Neural progenitor cell (in vitro differentiated cells): Measurements from ENCODE around the gene ARFGAP1. TPM values are rescaled to one million over a fixed set of nuclear protein-coding genes. Genes with fewer than 3 reads are reported as not detected.

Experiments
- DNase-seq: peaks from one replicate; pipeline ENCODE4 v3.0.0-alpha.2; 2016; ENCODE audit warnings: low spot score
- H2AFZ ChIP-seq: fragments of 200-600 bp; sonication (generic); replicated peaks from 2 replicates; pipeline ENCODE4 v1.6.1; 2016; ENCODE audit warnings: antibody characterized with exemption
- H3F3A ChIP-seq: fragments of 200-600 bp; sonication (generic); 2 replicates; pipeline ENCODE4 v1.6.1; 2016; ENCODE audit warnings: antibody characterized with exemption, low read depth
- H3K27ac ChIP-seq: fragments of 200-600 bp; sonication (generic); 2 replicates; pipeline ENCODE4 v1.5.1; 2016; ENCODE audit warnings: mild to moderate bottlenecking
- H3K27me3 ChIP-seq: fragments of 200-600 bp; sonication (generic); 2 replicates; pipeline ENCODE4 v1.6.1; 2016; ENCODE audit warnings: mild to moderate bottlenecking, moderate library complexity
- H3K36me3 ChIP-seq: fragments of 200-600 bp; sonication (generic); 2 replicates; pipeline ENCODE4 v1.5.1; 2016
- H3K4me1 ChIP-seq: fragments of 200-600 bp; sonication (generic); 2 replicates; pipeline ENCODE4 v1.6.1; 2016; ENCODE audit warnings: mixed run types
- H3K4me2 ChIP-seq: fragments of 200-600 bp; sonication (generic); 2 replicates; pipeline ENCODE4 v1.6.1; 2016
- H3K4me3 ChIP-seq: fragments of 200-600 bp; sonication (generic); 2 replicates; pipeline ENCODE4 v1.5.1; 2016
- H3K79me2 ChIP-seq: fragments of 200-600 bp; sonication (generic); 2 replicates; pipeline ENCODE4 v1.6.1; 2016; ENCODE audit warnings: low read depth
- H3K9ac ChIP-seq: fragments of 200-600 bp; sonication (generic); 2 replicates; pipeline ENCODE4 v1.6.1; 2016
- H3K9me3 ChIP-seq: fragments of 200-600 bp; sonication (generic); 2 replicates; pipeline ENCODE4 v1.5.1; 2016; ENCODE audit warnings: low read depth
- H4K20me1 ChIP-seq: fragments of 200-600 bp; sonication (generic); 2 replicates; pipeline ENCODE4 v1.6.1; 2016; ENCODE audit warnings: low read depth
- H3K27ac Mint-ChIP-seq: 3 replicates; pipeline ENCODE4 v1.8.0; 2021; ENCODE audit warnings: mixed read lengths
- H3K27me3 Mint-ChIP-seq: 2 replicates; pipeline ENCODE4 v1.8.0; 2022; ENCODE audit warnings: low read depth, mild to moderate bottlenecking, inconsistent platforms, moderate library complexity, mixed read lengths; ENCODE audit not compliant: insufficient read depth
- H3K36me3 Mint-ChIP-seq: 3 replicates; pipeline ENCODE4 v1.8.0; 2021; ENCODE audit warnings: mixed read lengths
- H3K4me1 Mint-ChIP-seq: 3 replicates; pipeline ENCODE4 v1.8.0; 2021; ENCODE audit warnings: mixed read lengths
- H3K4me3 Mint-ChIP-seq: 3 replicates; pipeline ENCODE4 v1.8.0; 2021; ENCODE audit warnings: mild to moderate bottlenecking, moderate library complexity, mixed read lengths
- H3K9me3 Mint-ChIP-seq: 3 replicates; pipeline ENCODE4 v1.8.0; 2020; ENCODE audit warnings: mixed read lengths
- CTCF ChIP-seq: fragments of 200-600 bp; sonication (generic); IDR thresholded peaks from 2 replicates; pipeline ENCODE4 v1.5.1; 2017; ENCODE audit warnings: antibody characterized with exemption, mild to moderate bottlenecking
- EZH2 ChIP-seq: fragments of 200-600 bp; sonication (generic); IDR thresholded peaks from 2 replicates; pipeline ENCODE4 v1.6.1; 2017; ENCODE audit warnings: antibody characterized with exemption, mild to moderate bottlenecking, moderate library complexity
- EZH2phosphoT487 ChIP-seq: fragments of 200-600 bp; sonication (generic); IDR thresholded peaks from 2 replicates; pipeline ENCODE4 v1.6.1; 2017; ENCODE audit warnings: antibody characterized with exemption
- total RNA-seq: library from RNA; depleted of rRNA; stranded (reverse); fragments of >200 nt; gene quantifications from 2 replicates; pipeline ENCODE4 v1.2.3, GENCODE V29; 2015; ENCODE audit warnings: low replicate concordance

Gene ARFGAP1
- total RNA-seq, 1 donor from 2014 or later = 43.7 TPM

DNA sequence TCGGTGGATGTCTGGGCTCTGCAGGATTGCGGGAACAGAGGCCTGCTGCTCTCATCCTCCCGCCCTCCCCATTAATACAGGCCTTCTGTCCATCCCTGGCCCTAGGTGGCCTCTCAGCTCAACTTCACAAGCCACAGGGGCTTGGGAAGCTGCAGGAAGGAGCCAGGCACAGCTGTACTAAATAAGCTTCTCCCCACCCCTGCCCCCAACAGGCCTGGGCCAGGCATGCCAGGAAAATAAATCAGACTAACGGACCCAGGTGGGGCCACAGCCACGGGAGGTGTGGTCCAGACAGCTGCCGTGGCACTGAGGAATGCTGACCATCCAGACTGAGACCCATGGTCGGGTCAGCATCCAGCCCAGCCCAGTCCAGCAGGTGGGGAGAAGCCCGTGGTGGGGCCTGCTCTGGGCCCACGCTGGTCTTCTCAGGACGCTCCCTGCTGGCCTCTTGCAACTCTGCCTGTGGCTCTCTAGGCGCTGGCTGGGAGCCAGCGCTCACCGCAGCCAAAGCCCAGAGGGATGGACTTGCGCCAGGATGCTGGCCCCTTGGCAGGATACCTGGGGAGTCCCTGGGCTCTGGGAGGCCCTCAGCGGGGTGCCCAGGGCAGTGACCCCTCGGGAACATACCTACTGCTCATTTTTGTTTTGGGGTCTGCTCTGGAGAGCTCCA is 48.1 kb upstream of the ARFGAP1 start:
- DNase-seq = peak; percentile 58
- H3K4me2 ChIP-seq = no peak overlapping the region
- Mint-ChIP-seq H3K27me3 (peaks cover 25% of the 10 kb centered on the region), H3K27ac (peak overlapping the region; percentile 74), H3K9me3 (no peaks in the 10 kb centered on the region), H3K36me3 (no peaks in the 10 kb centered on the region), H3K4me1 (peaks cover 40% of the 10 kb centered on the region), H3K4me3 (peak overlapping the region; percentile 59)
- no peaks in the 10 kb centered on the region for H3K9me3 ChIP-seq
- H3K27me3 ChIP-seq = peaks cover 7% of the 10 kb centered on the region
- no peak overlapping the region for H3K27ac ChIP-seq
- no peak for TF ChIP-seq CTCF
- H3K4me3 ChIP-seq = no peak overlapping the region
- H3K4me1 ChIP-seq = peaks cover 20% of the 10 kb centered on the region
- peaks cover 19% of the 10 kb centered on the region for H3F3A ChIP-seq
- no peaks in the 10 kb centered on the region for H3K36me3 ChIP-seq
- no peaks in the 10 kb centered on the region for H4K20me1 ChIP-seq
- H3K9ac ChIP-seq = no peak overlapping the region
- H2AFZ ChIP-seq = no peak overlapping the region
- no peaks in the 10 kb centered on the region for H3K79me2 ChIP-seq

DNA sequence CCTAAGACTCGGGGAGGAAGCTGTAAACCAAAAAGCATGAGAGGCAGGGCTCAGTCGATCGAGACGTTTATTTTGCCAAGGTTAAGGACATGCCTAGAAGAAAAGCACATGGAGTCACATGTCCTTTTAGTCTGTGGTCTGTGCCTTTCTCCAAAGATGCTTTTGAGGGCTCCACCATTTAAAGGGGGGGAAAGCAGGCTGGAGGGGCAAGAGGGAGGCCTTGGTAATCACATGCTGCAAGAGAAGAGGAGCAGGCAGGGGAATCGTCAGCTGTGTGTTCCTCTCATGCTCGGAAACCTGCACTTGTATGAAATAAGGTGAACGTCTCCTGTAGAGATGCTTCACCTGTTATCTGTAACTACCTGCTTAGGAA is 47.5 kb upstream of the ARFGAP1 start:
- peaks cover 22% of the 10 kb centered on the region for H3F3A ChIP-seq
- no peak overlapping the region for H3K9ac ChIP-seq
- Mint-ChIP-seq H3K4me1 (peaks cover 43% of the 10 kb centered on the region), H3K27me3 (peaks cover 24% of the 10 kb centered on the region), H3K9me3 (no peaks in the 10 kb centered on the region), H3K4me3 (no peak overlapping the region), H3K27ac (peak overlapping the region; percentile 78), H3K36me3 (no peaks in the 10 kb centered on the region)
- no peak overlapping the region for H3K4me2 ChIP-seq
- H3K4me1 ChIP-seq = peaks cover 24% of the 10 kb centered on the region
- H4K20me1 ChIP-seq = no peaks in the 10 kb centered on the region
- H3K9me3 ChIP-seq = no peaks in the 10 kb centered on the region
- H2AFZ ChIP-seq = no peak overlapping the region
- H3K4me3 ChIP-seq = no peak overlapping the region
- no peaks in the 10 kb centered on the region for H3K36me3 ChIP-seq
- no peak overlapping the region for H3K27ac ChIP-seq
- no peak for DNase-seq
- H3K27me3 ChIP-seq = peaks cover 7% of the 10 kb centered on the region
- TF ChIP-seq EZH2 = no peak
- no peak for TF ChIP-seq CTCF
- TF ChIP-seq EZH2phosphoT487 = no peak
- H3K79me2 ChIP-seq = no peaks in the 10 kb centered on the region

- Histone ChIP-seq H3F3A (peaks cover 30% of the 10 kb centered on the region), H3K36me3 (no peaks in the 10 kb centered on the region), H3K4me3 (no peak overlapping the region), H3K4me1 (peaks cover 34% of the 10 kb centered on the region), H3K9me3 (no peaks in the 10 kb centered on the region), H3K9ac (no peak overlapping the region), H3K27me3 (no peaks in the 10 kb centered on the region), H3K79me2 (no peaks in the 10 kb centered on the region), H3K27ac (no peak overlapping the region), H4K20me1 (no peaks in the 10 kb centered on the region), H2AFZ (no peak overlapping the region), H3K4me2 (no peak overlapping the region)
- Mint-ChIP-seq H3K4me1 (peaks cover 52% of the 10 kb centered on the region), H3K27ac (no peak overlapping the region), H3K9me3 (no peaks in the 10 kb centered on the region), H3K27me3 (peaks cover 19% of the 10 kb centered on the region), H3K4me3 (no peak overlapping the region), H3K36me3 (no peaks in the 10 kb centered on the region)
- TF ChIP-seq EZH2 = no peak
- no peak for TF ChIP-seq EZH2phosphoT487
- no peak for DNase-seq
Observed at GRCh38 chr20:63226042-63226943, 46.3 kb upstream of the ARFGAP1 start.

- Histone ChIP-seq H3K79me2 (no peaks in the 10 kb centered on the region), H3F3A (peaks cover 30% of the 10 kb centered on the region), H2AFZ (no peak overlapping the region), H3K36me3 (no peaks in the 10 kb centered on the region), H3K9ac (no peak overlapping the region), H3K4me1 (peaks cover 34% of the 10 kb centered on the region), H3K4me3 (no peak overlapping the region), H3K4me2 (no peak overlapping the region), H3K9me3 (no peaks in the 10 kb centered on the region), H3K27ac (no peak overlapping the region), H3K27me3 (no peaks in the 10 kb centered on the region), H4K20me1 (no peaks in the 10 kb centered on the region)
- peak overlapping the region; percentile 30 for H3K4me3 Mint-ChIP-seq
- peaks cover 59% of the 10 kb centered on the region for H3K4me1 Mint-ChIP-seq
- no peak for DNase-seq
- H3K36me3 Mint-ChIP-seq = no peaks in the 10 kb centered on the region
- TF ChIP-seq CTCF (no peak), EZH2 (no peak), EZH2phosphoT487 (no peak)
- peak overlapping the region; percentile 60 for H3K27ac Mint-ChIP-seq
- H3K9me3 Mint-ChIP-seq = no peaks in the 10 kb centered on the region
- peaks cover 19% of the 10 kb centered on the region for H3K27me3 Mint-ChIP-seq
Observed at GRCh38 chr20:63227260-63227659, 45.4 kb upstream of the ARFGAP1 start.
